ENCODE measurements around the gene LARGE1. TPM values are rescaled to one million over a fixed set of nuclear protein-coding genes. Genes with fewer than 3 reads are reported as not detected.

Gene LARGE1
- total and polyA plus RNA-seq, 9 of the 15 experiments (the other 6 are each of a cell fraction or from before 2014, with no cell fraction given), result 0.01 to 0.66 (median 0.14) TPM; not detected in 2

DNA sequence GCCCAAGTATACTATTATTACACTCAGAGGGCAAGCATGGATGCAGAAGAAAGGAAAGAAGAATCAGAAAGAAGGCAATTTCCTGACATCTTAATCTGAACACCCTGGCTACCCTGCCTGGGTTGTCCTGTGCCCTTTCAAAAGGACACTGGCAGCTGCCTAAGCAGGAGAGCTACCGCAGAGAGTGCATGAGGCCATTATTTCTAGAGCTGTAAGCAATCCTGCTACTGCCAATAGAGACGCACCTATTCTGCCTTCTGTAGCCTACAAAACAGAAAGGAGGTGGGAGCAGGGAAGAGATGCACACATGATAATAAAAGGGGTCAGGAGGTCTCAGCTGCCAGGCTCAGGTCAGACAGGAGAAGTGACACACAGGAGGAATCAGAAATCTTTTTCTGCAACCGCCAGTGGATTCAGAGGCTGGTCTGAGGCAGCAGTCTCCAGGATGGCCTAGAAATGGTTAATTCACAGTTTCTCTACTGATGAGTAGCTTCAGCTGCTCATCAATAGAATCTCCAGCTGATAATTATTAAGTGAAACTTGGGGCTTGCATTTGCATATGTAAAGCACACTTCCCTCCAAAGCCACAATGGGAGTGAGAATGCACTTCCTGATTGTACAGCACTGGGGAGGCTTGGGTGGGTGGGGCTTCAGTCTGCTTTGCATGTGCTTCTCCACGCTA, 253.9 kb downstream of the LARGE1 start:
- no peaks in the 10 kb centered on the region for H3K79me2 ChIP-seq (ENCODE audit: control insufficient read depth, insufficient read depth, low read length)
- intact Hi-C loops (cut with micrococcal nuclease), result no loop called here
- H3K36me3 ChIP-seq (ENCODE audit: control insufficient read depth, insufficient read depth, low read length), result no peaks in the 10 kb centered on the region
- H3K9me3 ChIP-seq (replicated peaks; ENCODE audit: control insufficient read depth, insufficient read depth, low read depth, low read length), result no peaks in the 10 kb centered on the region
- FAIRE-seq (no peak), DNase-seq (ENCODE audit: extremely low read depth in 1 of 4, low spot score in 3 of 4) (no peak), ATAC-seq (no peak)
- no peaks in the 10 kb centered on the region for H3K4me1 ChIP-seq (replicated peaks in 1 of 2; ENCODE audit: control insufficient read depth in 2 of 2, insufficient read depth in 2 of 2, low read length in 2 of 2)
- ChIA-PET POLR2A (no interaction called here), CTCF (ENCODE audit: low intra/inter-chr PET ratio) (no interaction called here)
- H3K27ac ChIP-seq (ENCODE audit: extremely low read depth, low read depth, low read length), result no peak overlapping the region
- H4K20me1 ChIP-seq (replicated peaks; ENCODE audit: control insufficient read depth, insufficient read depth, low read length), result no peaks in the 10 kb centered on the region
- H3K4me2 ChIP-seq (ENCODE audit: insufficient read depth, low read length), result no peak overlapping the region
- no peaks in the 10 kb centered on the region for H3K27me3 ChIP-seq (ENCODE audit: control insufficient read depth in 2 of 2, insufficient read depth in 2 of 2, low read length in 2 of 2)
- no peak overlapping the region for H3K4me3 ChIP-seq
- no TSS peak for BruUV-seq (replicated peaks)
- H2AFZ ChIP-seq (ENCODE audit: low read depth, low read length), result no peak overlapping the region
- no peak overlapping the region for H3K9ac ChIP-seq (ENCODE audit: insufficient read depth in 1 of 2, low read depth in 2 of 2, low read length in 2 of 2)
- in situ Hi-C loops (cut with MboI), result no loop called here
- H3K9me1 ChIP-seq (ENCODE audit: control insufficient read depth, insufficient read depth, low read length), result no peaks in the 10 kb centered on the region
- WGBS (ENCODE audit: insufficient coverage, low coverage, missing lambda C conversion rate), result 0% methylated on average over 3 of the region's 4 CpGs
- TF ChIP-seq THRAP3 (IDR thresholded peaks at IDR 0.05; ENCODE audit: borderline replicate concordance) (no peak), ZBTB5 (IDR thresholded peaks at IDR 0.05) (no peak), ZNF695 (CRISPR knock-in tag; IDR thresholded peaks at IDR 0.05) (no peak), RBM14 (IDR thresholded peaks at IDR 0.05; ENCODE audit: borderline replicate concordance, insufficient read depth, low read depth, low read length) (no peak), ZNF75A (CRISPR knock-in tag; IDR thresholded peaks at IDR 0.05) (no peak), ARID2 (IDR thresholded peaks at IDR 0.05) (no peak), ZBTB1 (CRISPR knock-in tag; IDR thresholded peaks at IDR 0.05; ENCODE audit: borderline replicate concordance, low read depth) (no peak), CTBP1 (IDR thresholded peaks at IDR 0.05; ENCODE audit: borderline replicate concordance) (no peak), GATAD2A (IDR thresholded peaks at IDR 0.05) (no peak), ZBTB49 (CRISPR knock-in tag; IDR thresholded peaks at IDR 0.05; ENCODE audit: borderline replicate concordance) (no peak), SFPQ (IDR thresholded peaks at IDR 0.05; ENCODE audit: low read depth, low read length) (no peak), MTF1 (CRISPR knock-in tag; IDR thresholded peaks at IDR 0.05; ENCODE audit: borderline replicate concordance) (no peak)
- TF ChIP-seq, protein P1, sequence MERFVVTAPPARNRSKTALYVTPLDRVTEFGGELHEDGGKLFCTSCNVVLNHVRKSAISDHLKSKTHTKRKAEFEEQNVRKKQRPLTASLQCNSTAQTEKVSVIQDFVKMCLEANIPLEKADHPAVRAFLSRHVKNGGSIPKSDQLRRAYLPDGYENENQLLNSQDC (CRISPR knock-in tag; IDR thresholded peaks at IDR 0.05), result no peak

Measured in K562 (cell line).